GM19193 (cell line): ENCODE measurements around the gene CYP3A4.

Source experiments
- POLR2A ChIP-seq: IDR thresholded peaks from 4 replicates; pipeline ENCODE4 v1.6.1; 2011; ENCODE audit not compliant: insufficient read depth, insufficient read length; ENCODE audit errors: extremely low read depth

The CYP3A4 gene

GRCh38 chr7:99798972-99799371 is 15.0 kb upstream of the CYP3A4 start:
- TF ChIP-seq POLR2A = no peak

GRCh38 chr7:99794585-99795502 is 10.9 kb upstream of the CYP3A4 start:
- no peak for TF ChIP-seq POLR2A

GRCh38 chr7:99793443-99793842 is 9.5 kb upstream of the CYP3A4 start:
- TF ChIP-seq POLR2A = no peak

- no peak for TF ChIP-seq POLR2A
These were observed 9.0 kb upstream of the CYP3A4 start for GRCh38 chr7:99792967-99793366.

- no peak for TF ChIP-seq POLR2A
These were observed 7.8 kb upstream of the CYP3A4 start for GRCh38 chr7:99791667-99792369.

GRCh38 chr7:99791021-99791420 is 7.0 kb upstream of the CYP3A4 start:
- no peak for TF ChIP-seq POLR2A

- TF ChIP-seq POLR2A = no peak
These were observed 6.4 kb upstream of the CYP3A4 start for GRCh38 chr7:99790407-99790806.

- no peak for TF ChIP-seq POLR2A
These were observed 5.6 kb upstream of the CYP3A4 start for GRCh38 chr7:99789441-99790070.

- TF ChIP-seq POLR2A = no peak
These were observed 4.6 kb upstream of the CYP3A4 start for GRCh38 chr7:99788554-99788953.

- no peak for TF ChIP-seq POLR2A
These were observed 2.8 kb upstream of the CYP3A4 start for GRCh38 chr7:99786726-99787335.

GRCh38 chr7:99782012-99782953 is 1.7 kb downstream of the CYP3A4 start:
- no peak for TF ChIP-seq POLR2A

GRCh38 chr7:99780588-99780987 is 3.4 kb downstream of the CYP3A4 start:
- TF ChIP-seq POLR2A = no peak

GRCh38 chr7:99779949-99780348 is 4.0 kb downstream of the CYP3A4 start:
- no peak for TF ChIP-seq POLR2A

- TF ChIP-seq POLR2A = no peak
These were observed 5.1 kb downstream of the CYP3A4 start for GRCh38 chr7:99778880-99779279.
